ENCODE results near the gene MAPKAPK3.

The MAPKAPK3 gene

GRCh38 chr3:50572801-50573371, 44.1 kb upstream of the MAPKAPK3 start:
- H3K4me3 ChIP-seq (ENCODE audit: low read depth, low read length), result no peak overlapping the region

GRCh38 chr3:50573566-50574443, 43.1 kb upstream of the MAPKAPK3 start:
- no peak for TF ChIP-seq CTCF (IDR thresholded peaks at IDR 0.05; ENCODE audit: low read depth, low read length, missing control alignments)
- no peak for DNase-seq (ENCODE audit: low read depth)
- no peak overlapping the region for H3K4me3 ChIP-seq (ENCODE audit: low read depth, low read length)

More at GRCh38 chr3:50572801-50573371, 44.1 kb upstream of the MAPKAPK3 start:
- no peak for DNase-seq (ENCODE audit: low read depth)
- TF ChIP-seq CTCF (IDR thresholded peaks at IDR 0.05; ENCODE audit: low read depth, low read length, missing control alignments), result no peak

GRCh38 chr3:50574444-50574831, 42.5 kb upstream of the MAPKAPK3 start:
- no peak overlapping the region for H3K4me3 ChIP-seq (ENCODE audit: low read depth, low read length)
- no peak for DNase-seq (ENCODE audit: low read depth)
- TF ChIP-seq CTCF (IDR thresholded peaks at IDR 0.05; ENCODE audit: low read depth, low read length, missing control alignments), result no peak

- no peak overlapping the region for H3K4me3 ChIP-seq (ENCODE audit: low read depth, low read length)
- no peak for TF ChIP-seq CTCF (IDR thresholded peaks at IDR 0.05; ENCODE audit: low read depth, low read length, missing control alignments)
- DNase-seq (ENCODE audit: low read depth), result no peak
These were observed 41.6 kb upstream of the MAPKAPK3 start for GRCh38 chr3:50575372-50575771.

GRCh38 chr3:50577348-50577747, 39.6 kb upstream of the MAPKAPK3 start:
- TF ChIP-seq CTCF (IDR thresholded peaks at IDR 0.05; ENCODE audit: low read depth, low read length, missing control alignments), result no peak
- no peak for DNase-seq (ENCODE audit: low read depth)
- H3K4me3 ChIP-seq (ENCODE audit: low read depth, low read length), result no peak overlapping the region

- DNase-seq (ENCODE audit: low read depth), result no peak
- H3K4me3 ChIP-seq (ENCODE audit: low read depth, low read length), result no peak overlapping the region
- TF ChIP-seq CTCF (IDR thresholded peaks at IDR 0.05; ENCODE audit: low read depth, low read length, missing control alignments), result no peak
These were observed 36.1 kb upstream of the MAPKAPK3 start for GRCh38 chr3:50580683-50581458.
